ENCODE results near the gene OXSR1. TPM values are rescaled to one million over a fixed set of nuclear protein-coding genes. Genes with fewer than 3 reads are reported as not detected.

The OXSR1 gene
- polyA plus RNA-seq, 3 donors, result 44.4 to 52.0 (median 46.4) TPM

GRCh38 chr3:38297947-38298711, 132.8 kb downstream of the OXSR1 start:
- DNase-seq, result no peak

Other genes with a start within 250 kb of the OXSR1 start
- gene VILL, start 174.8 kb upstream of the OXSR1 start, polyA plus RNA-seq (ENCODE audit: insufficient read length in 3 of 3), result 10 to 100 TPM; 13.6 to 16.5 (median 14.1) TPM
- gene PLCD1, start 135.9 kb upstream of the OXSR1 start, polyA plus RNA-seq (ENCODE audit: insufficient read length in 3 of 3), result 10 to 100 TPM; 17.7 to 24.0 (median 21.4) TPM
- 1 to 10 TPM in 2 of 3 donors, under 1 TPM in 1; 0.56 to 1.6 (median 1.5) TPM for gene DLEC1, start 126.3 kb upstream of the OXSR1 start, polyA plus RNA-seq (ENCODE audit: insufficient read length in 3 of 3)
- 100 to 1,000 TPM; 138 to 154 (median 150) TPM for gene ACAA1, start 28.4 kb upstream of the OXSR1 start, polyA plus RNA-seq (ENCODE audit: insufficient read length in 3 of 3)
- gene MYD88, start 26.9 kb upstream of the OXSR1 start, polyA plus RNA-seq (ENCODE audit: insufficient read length in 3 of 3), result 10 to 100 TPM; 24.3 to 28.5 (median 28.2) TPM
- gene SLC22A13, start 100.3 kb downstream of the OXSR1 start, polyA plus RNA-seq (ENCODE audit: insufficient read length in 3 of 3), result 1 to 10 TPM; 2.6 to 6.1 (median 4.8) TPM
- gene SLC22A14, start 116.8 kb downstream of the OXSR1 start, polyA plus RNA-seq (ENCODE audit: insufficient read length in 3 of 3), result 1 to 10 TPM in 1 of 3 donors, under 1 TPM in 2; 0.36 to 1.1 (median 0.90) TPM
- gene XYLB, start 181.2 kb downstream of the OXSR1 start, polyA plus RNA-seq (ENCODE audit: insufficient read length in 3 of 3), result 10 to 100 TPM; 11.1 to 14.5 (median 14.0) TPM

Measured in renal pelvis (tissue), 4 donors.